ENCODE results near the gene LDLRAD1. TPM values are rescaled to one million over a fixed set of nuclear protein-coding genes. Genes with fewer than 3 reads are reported as not detected.

Gene LDLRAD1
- total RNA-seq, 1 experiment from 2014 or later: not detected

GRCh38 chr1:54047384-54048305, 29.7 kb upstream of the LDLRAD1 start:
- Histone ChIP-seq H3K23ac (ENCODE audit: insufficient read length, low read depth, low read length) (no peak overlapping the region), H4K8ac (replicated peaks; ENCODE audit: insufficient read length, low read depth, low read length) (no peak overlapping the region), H3K9me3 (ENCODE audit: control insufficient read depth, low read depth, low read length) (no peaks in the 10 kb centered on the region), H3K27me3 (ENCODE audit: insufficient read depth, low read length) (no peaks in the 10 kb centered on the region), H2BK15ac (ENCODE audit: low read depth, low read length) (no peak overlapping the region), H2BK120ac (ENCODE audit: low read depth, low read length, poor library complexity, severe bottlenecking) (no peak overlapping the region), H3K79me1 (ENCODE audit: insufficient read depth, low read depth, low read length, poor library complexity, severe bottlenecking) (peaks cover 2% of the 10 kb centered on the region), H4K20me1 (ENCODE audit: control insufficient read depth, insufficient read depth, insufficient read length) (no peaks in the 10 kb centered on the region), H3K23me2 (ENCODE audit: insufficient read length, low read depth, low read length, poor library complexity, severe bottlenecking) (peaks cover 10% of the 10 kb centered on the region), H3K4me2 (ENCODE audit: insufficient read depth, insufficient read length, low read length) (no peak overlapping the region), H4K91ac (ENCODE audit: insufficient read length, low read depth, low read length) (no peak overlapping the region), H3K56ac (ENCODE audit: insufficient read length, low read depth, low read length) (no peak overlapping the region), H2BK20ac (ENCODE audit: low read depth, low read length, poor library complexity, severe bottlenecking) (no peak overlapping the region), H2AK5ac (ENCODE audit: insufficient read length, low read length) (no peak overlapping the region), H3K18ac (ENCODE audit: insufficient read length, low read depth, low read length) (no peak overlapping the region), H4K5ac (ENCODE audit: insufficient read length, low read depth, low read length) (no peak overlapping the region), H2BK12ac (ENCODE audit: insufficient read length, low read depth, low read length) (no peak overlapping the region), H3K4me1 (ENCODE audit: insufficient read depth, low read length) (no peaks in the 10 kb centered on the region), H2BK5ac (ENCODE audit: insufficient read length, low read length) (no peak overlapping the region), H3K9ac (ENCODE audit: extremely low read depth, insufficient read length, low read length) (no peak overlapping the region), H3T11ph (ENCODE audit: low read length) (no peak overlapping the region), H3K79me2 (ENCODE audit: insufficient read depth, low read length) (peaks cover 9% of the 10 kb centered on the region; the same call in 1 of the 2 replicates), H3K4ac (ENCODE audit: low read depth, low read length) (no peak overlapping the region), H3K14ac (ENCODE audit: insufficient read depth, low read length) (no peak overlapping the region), H2AFZ (ENCODE audit: low read length) (no peak overlapping the region), H3K27ac (ENCODE audit: insufficient read length, low read depth, low read length) (no peak overlapping the region)
- TF ChIP-seq CTCF (conservative IDR thresholded peaks at IDR 0.05): no peak
- H3K9me3 Mint-ChIP-seq: no peaks in the 10 kb centered on the region
- H3K4me1 Mint-ChIP-seq: no peaks in the 10 kb centered on the region
- peaks cover 3 to 11% (median 7%) of the 10 kb centered on the region in 3 experiments; a peak in 4 of 7 replicates for H3K36me3 Mint-ChIP-seq (ENCODE audit: insufficient read depth in 1 of 3, low read depth in 3 of 3)
- peak overlapping the region in 2 of 3 experiments; percentile 22 to 37; a peak in 1 of 7 replicates for H3K27ac Mint-ChIP-seq
- no peak for DNase-seq
- no CpG with 5 or more reads among the region's 5 CpGs for WGBS (ENCODE audit: extremely low coverage, insufficient read length, low lambda C conversion rate)
- H3K4me3 Mint-ChIP-seq: no peak overlapping the region
- H3K27me3 Mint-ChIP-seq (ENCODE audit: low read depth): no peaks in the 10 kb centered on the region

Measured in H9 (cell line).